Measurements from ENCODE around the gene HEXB. TPM values are rescaled to one million over a fixed set of nuclear protein-coding genes. Genes with fewer than 3 reads are reported as not detected.

The HEXB gene
- total and polyA plus RNA-seq, 4 donors = 88.9 to 170 (median 153) TPM

DNA sequence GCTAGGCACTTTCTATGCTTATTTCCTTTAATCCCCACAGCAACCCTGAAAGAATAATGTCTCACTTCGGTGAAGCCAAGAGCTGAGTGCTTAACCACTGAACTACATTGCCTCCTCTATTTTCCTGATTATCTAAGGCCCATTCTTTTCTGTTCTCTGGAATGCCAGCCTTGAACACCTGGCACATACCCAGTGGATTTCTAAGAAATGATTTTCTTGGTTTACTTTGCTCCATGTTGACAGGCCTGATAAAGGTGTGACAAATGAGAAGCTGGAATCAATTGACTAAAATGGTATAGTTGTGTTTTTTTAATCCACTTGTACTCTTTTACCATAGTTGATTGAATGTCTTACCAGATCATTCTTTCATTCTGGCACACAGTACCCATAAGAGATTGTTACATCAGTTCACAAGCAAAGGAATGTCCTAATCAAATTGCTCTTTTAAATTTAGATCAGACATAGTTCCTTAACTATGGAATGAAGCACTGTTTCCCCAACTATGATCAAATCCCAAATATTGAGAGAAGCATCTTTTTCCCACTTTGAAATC lies 35.5 kb upstream of the HEXB start:
- whole genome bisulfite sequencing, 2 donors = 12 to 43% methylated on average over 1 of the region's 1 CpG
- no peak overlapping the region for H3K27ac ChIP-seq (ENCODE audit: low read depth in 1 of 2, low read length in 1 of 2)
- H3K36me3 ChIP-seq (ENCODE audit: control insufficient read depth in 4 of 4, insufficient read depth in 4 of 4, low read length in 4 of 4) = no peaks in the 10 kb centered on the region
- DNase-seq = no peak
- no peak overlapping the region for H3K9ac ChIP-seq (ENCODE audit: insufficient read depth in 1 of 2, low read length in 2 of 2)
- H3K9me3 ChIP-seq (ENCODE audit: control insufficient read depth in 4 of 4, insufficient read depth in 3 of 4, low read length in 3 of 4) = no peaks in the 10 kb centered on the region
- H3K27me3 ChIP-seq (ENCODE audit: control insufficient read depth in 3 of 3, insufficient read depth in 3 of 3, low read length in 2 of 3) = no peaks in the 10 kb centered on the region
- H3K4me3 ChIP-seq = no peak overlapping the region
- TF ChIP-seq, protein P1, sequence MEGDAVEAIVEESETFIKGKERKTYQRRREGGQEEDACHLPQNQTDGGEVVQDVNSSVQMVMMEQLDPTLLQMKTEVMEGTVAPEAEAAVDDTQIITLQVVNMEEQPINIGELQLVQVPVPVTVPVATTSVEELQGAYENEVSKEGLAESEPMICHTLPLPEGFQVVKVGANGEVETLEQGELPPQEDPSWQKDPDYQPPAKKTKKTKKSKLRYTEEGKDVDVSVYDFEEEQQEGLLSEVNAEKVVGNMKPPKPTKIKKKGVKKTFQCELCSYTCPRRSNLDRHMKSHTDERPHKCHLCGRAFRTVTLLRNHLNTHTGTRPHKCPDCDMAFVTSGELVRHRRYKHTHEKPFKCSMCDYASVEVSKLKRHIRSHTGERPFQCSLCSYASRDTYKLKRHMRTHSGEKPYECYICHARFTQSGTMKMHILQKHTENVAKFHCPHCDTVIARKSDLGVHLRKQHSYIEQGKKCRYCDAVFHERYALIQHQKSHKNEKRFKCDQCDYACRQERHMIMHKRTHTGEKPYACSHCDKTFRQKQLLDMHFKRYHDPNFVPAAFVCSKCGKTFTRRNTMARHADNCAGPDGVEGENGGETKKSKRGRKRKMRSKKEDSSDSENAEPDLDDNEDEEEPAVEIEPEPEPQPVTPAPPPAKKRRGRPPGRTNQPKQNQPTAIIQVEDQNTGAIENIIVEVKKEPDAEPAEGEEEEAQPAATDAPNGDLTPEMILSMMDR (IDR thresholded peaks at IDR 0.05; ENCODE audit: control extremely low read depth, extremely low read depth) = no peak
- peaks cover 0 to 11% (median 0%) of the 10 kb centered on the region in 5 donors for H3K4me1 ChIP-seq (ENCODE audit: control insufficient read depth in 5 of 5, insufficient read depth in 5 of 5, low read length in 5 of 5)
- no peak for ATAC-seq (ENCODE audit: insufficient read depth, low FRiP score)

- no peaks in the 10 kb centered on the region for H3K36me3 ChIP-seq (ENCODE audit: control insufficient read depth in 4 of 4, insufficient read depth in 4 of 4, low read length in 4 of 4)
- no peak overlapping the region for H3K27ac ChIP-seq (ENCODE audit: low read depth in 1 of 2, low read length in 1 of 2)
- WGBS, 2 donors = 87 to 94% methylated on average over 3 of the region's 3 CpGs
- H3K4me3 ChIP-seq = no peak overlapping the region
- ATAC-seq (ENCODE audit: insufficient read depth, low FRiP score) (no peak), DNase-seq (no peak)
- H3K9ac ChIP-seq (ENCODE audit: insufficient read depth in 1 of 2, low read length in 2 of 2) = no peak overlapping the region
- H3K4me1 ChIP-seq (ENCODE audit: control insufficient read depth in 5 of 5, insufficient read depth in 5 of 5, low read length in 5 of 5) = peaks cover 0 to 11% (median 0%) of the 10 kb centered on the region in 5 donors
- no peaks in the 10 kb centered on the region for H3K9me3 ChIP-seq (ENCODE audit: control insufficient read depth in 4 of 4, insufficient read depth in 3 of 4, low read length in 3 of 4)
- H3K27me3 ChIP-seq (ENCODE audit: control insufficient read depth in 3 of 3, insufficient read depth in 3 of 3, low read length in 2 of 3) = no peaks in the 10 kb centered on the region
- TF ChIP-seq, protein P1 (IDR thresholded peaks at IDR 0.05; ENCODE audit: control extremely low read depth, extremely low read depth) = no peak
Measured at GRCh38 chr5:74651710-74652109, 33.3 kb upstream of the HEXB start.

DNA sequence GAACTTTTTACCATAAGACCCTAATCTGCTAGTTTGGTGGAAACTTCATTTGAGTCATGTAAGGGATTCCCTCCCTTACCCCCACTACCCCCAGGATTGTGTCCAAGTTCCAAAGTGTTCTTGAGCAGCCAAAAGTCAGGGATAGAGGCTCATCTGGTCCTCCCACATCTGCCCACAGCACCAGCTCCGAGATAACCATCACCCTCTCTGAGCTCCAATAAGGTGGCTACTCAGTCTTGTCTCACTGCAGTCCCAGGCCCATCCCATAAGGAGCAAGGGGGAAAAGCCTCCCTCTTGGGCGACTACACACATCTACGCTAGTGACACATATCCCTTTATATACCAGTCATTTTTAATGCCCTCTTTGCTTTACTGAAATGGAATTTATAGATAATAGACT lies 32.5 kb upstream of the HEXB start:
- H3K9ac ChIP-seq (ENCODE audit: insufficient read depth in 1 of 2, low read length in 2 of 2) = no peak overlapping the region
- no peaks in the 10 kb centered on the region for H3K9me3 ChIP-seq (ENCODE audit: control insufficient read depth in 4 of 4, insufficient read depth in 3 of 4, low read length in 3 of 4)
- TF ChIP-seq, protein P1 (IDR thresholded peaks at IDR 0.05; ENCODE audit: control extremely low read depth, extremely low read depth) = no peak
- no peak overlapping the region for H3K27ac ChIP-seq (ENCODE audit: low read depth in 1 of 2, low read length in 1 of 2)
- no peak for ATAC-seq (ENCODE audit: insufficient read depth, low FRiP score)
- WGBS, 2 donors = 93 to 94% methylated on average over 3 of the region's 3 CpGs
- no peak for DNase-seq
- H3K36me3 ChIP-seq (ENCODE audit: control insufficient read depth in 4 of 4, insufficient read depth in 4 of 4, low read length in 4 of 4) = no peaks in the 10 kb centered on the region
- H3K4me3 ChIP-seq = no peak overlapping the region
- H3K27me3 ChIP-seq (ENCODE audit: control insufficient read depth in 3 of 3, insufficient read depth in 3 of 3, low read length in 2 of 3) = no peaks in the 10 kb centered on the region
- H3K4me1 ChIP-seq (ENCODE audit: control insufficient read depth in 5 of 5, insufficient read depth in 5 of 5, low read length in 5 of 5) = peaks cover 0 to 11% (median 0%) of the 10 kb centered on the region in 5 donors

- H3K4me1 ChIP-seq (ENCODE audit: control insufficient read depth in 5 of 5, insufficient read depth in 5 of 5, low read length in 5 of 5) = peaks cover 0 to 5% (median 0%) of the 10 kb centered on the region in 5 donors
- H3K27ac ChIP-seq (ENCODE audit: low read depth in 1 of 2, low read length in 1 of 2) = no peak overlapping the region
- H3K27me3 ChIP-seq (ENCODE audit: control insufficient read depth in 3 of 3, insufficient read depth in 3 of 3, low read length in 2 of 3) = no peaks in the 10 kb centered on the region
- no peak overlapping the region for H3K9ac ChIP-seq (ENCODE audit: insufficient read depth in 1 of 2, low read length in 2 of 2)
- no peaks in the 10 kb centered on the region for H3K36me3 ChIP-seq (ENCODE audit: control insufficient read depth in 4 of 4, insufficient read depth in 4 of 4, low read length in 4 of 4)
- 81 to 83% methylated on average over 5 of the region's 5 CpGs for WGBS, 2 donors
- TF ChIP-seq, protein P1 (IDR thresholded peaks at IDR 0.05; ENCODE audit: control extremely low read depth, extremely low read depth) = no peak
- H3K9me3 ChIP-seq (ENCODE audit: control insufficient read depth in 4 of 4, insufficient read depth in 3 of 4, low read length in 3 of 4) = no peaks in the 10 kb centered on the region
- H3K4me3 ChIP-seq = no peak overlapping the region
- no peak for DNase-seq
- ATAC-seq (ENCODE audit: insufficient read depth, low FRiP score) = no peak
Measured at GRCh38 chr5:74653991-74654390, 31.0 kb upstream of the HEXB start.

Data from lung (tissue), 12 donors.